Right lobe of liver (tissue), 4 donors: Measurements from ENCODE around the gene HYDIN.
"Not testable (repeated sequence)": the region's sequence is repeated elsewhere in the genome, so short reads cannot be mapped to it uniquely, and the experiment has no call there.

Experiments used
- POLR2A ChIP-seq: fragments of 450-650 bp; IDR thresholded peaks from one replicate; pipeline ENCODE4 v1.6.1; 2017; ENCODE audit warnings: antibody characterized with exemption, mild to moderate bottlenecking
- TF ChIP-seq, protein P1 (sequence below), 4 donors: fragments of 200-600 bp in 3 of 4; fragments of 450-650 bp in 1 of 4; IDR thresholded peaks; one replicate each; pipeline versions ENCODE4 v1.5.1 to v1.8.0; 2016 to 2022; ENCODE audit warnings: antibody characterized with exemption in 4 of 4, mild to moderate bottlenecking in 2 of 4
- donor health status: DM: no; HTN: no; CAD: no.
- donor health status: DM: no; HTN: no; CAD: no.
- donor health status: DM: no; HTN: yes; CAD: no.

DNA sequence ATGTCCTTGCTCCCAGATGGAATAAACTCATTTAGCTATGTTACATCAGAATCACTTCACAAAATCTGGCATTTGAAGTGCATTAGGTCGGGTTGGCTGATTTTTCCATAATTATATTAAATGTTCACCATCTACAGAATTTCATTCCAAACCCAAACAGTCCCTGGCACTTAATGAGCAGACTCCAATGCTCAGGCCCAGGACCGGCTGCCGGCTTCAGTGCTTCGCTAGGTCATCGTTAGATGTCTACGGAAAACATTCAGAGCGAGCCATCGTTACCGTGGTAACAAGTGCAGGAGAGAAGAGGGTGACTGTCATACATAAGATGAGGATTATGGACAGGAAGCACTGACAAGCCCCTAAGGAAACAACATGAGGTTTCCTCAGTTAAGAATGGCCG lies 215.1 kb downstream of the HYDIN start:
- TF ChIP-seq, protein P1, sequence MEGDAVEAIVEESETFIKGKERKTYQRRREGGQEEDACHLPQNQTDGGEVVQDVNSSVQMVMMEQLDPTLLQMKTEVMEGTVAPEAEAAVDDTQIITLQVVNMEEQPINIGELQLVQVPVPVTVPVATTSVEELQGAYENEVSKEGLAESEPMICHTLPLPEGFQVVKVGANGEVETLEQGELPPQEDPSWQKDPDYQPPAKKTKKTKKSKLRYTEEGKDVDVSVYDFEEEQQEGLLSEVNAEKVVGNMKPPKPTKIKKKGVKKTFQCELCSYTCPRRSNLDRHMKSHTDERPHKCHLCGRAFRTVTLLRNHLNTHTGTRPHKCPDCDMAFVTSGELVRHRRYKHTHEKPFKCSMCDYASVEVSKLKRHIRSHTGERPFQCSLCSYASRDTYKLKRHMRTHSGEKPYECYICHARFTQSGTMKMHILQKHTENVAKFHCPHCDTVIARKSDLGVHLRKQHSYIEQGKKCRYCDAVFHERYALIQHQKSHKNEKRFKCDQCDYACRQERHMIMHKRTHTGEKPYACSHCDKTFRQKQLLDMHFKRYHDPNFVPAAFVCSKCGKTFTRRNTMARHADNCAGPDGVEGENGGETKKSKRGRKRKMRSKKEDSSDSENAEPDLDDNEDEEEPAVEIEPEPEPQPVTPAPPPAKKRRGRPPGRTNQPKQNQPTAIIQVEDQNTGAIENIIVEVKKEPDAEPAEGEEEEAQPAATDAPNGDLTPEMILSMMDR (IDR thresholded peaks at IDR 0.05): not testable (repeated sequence)
- TF ChIP-seq POLR2A: not testable (repeated sequence)
